Raji (cell line): ENCODE data around the gene RAB36.

ENCODE experiments used
- POLR2A ChIP-seq: IDR thresholded peaks from 2 replicates; pipeline ENCODE4 v1.6.1; 2011; ENCODE audit warnings: low read depth, low read length, control low read depth; ENCODE audit not compliant: insufficient read depth

RAB36 gene

DNA sequence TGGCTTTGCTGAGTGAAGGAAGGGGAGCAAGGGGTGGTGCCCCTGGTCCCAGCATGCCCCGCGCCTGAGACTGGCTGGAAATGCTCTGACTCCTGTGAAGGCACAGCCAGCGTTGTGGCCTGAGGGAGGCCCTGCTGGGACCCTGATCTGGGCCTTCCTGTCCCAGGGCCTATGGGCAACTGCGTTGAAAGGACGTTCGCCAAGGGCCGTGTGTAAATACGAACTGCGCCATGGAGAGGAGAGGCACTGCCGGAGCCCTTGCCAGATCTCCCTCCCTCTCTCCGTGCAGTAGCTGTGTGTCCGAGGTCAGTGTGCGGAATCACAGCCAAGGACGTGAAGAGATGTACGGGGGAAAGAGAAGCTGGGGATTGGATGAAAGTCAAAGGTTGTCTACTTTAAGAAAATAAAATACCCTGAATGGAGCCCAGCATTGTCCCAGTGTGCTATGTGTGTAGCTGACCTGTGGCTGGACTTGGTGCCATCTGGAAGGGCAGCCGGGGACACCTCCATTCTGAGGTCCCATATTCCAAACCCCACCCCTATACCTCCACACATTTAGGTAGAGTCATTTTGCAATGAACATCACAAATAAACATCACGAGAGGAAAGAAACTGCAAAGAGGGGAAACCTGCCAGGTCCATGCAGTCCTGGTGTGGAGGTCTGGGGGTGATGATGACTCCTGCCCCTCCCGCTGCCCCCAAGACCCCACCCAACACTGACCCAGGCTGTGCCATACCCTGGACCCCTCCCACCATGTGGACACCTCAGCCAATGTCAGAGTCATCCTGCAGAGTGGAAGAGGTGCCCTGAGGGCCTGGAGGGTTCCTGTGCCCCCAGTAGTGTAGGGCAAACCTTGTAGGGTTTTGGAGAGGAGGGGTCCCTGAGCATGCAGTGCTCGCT, 20.4 kb upstream of the RAB36 start:
- TF ChIP-seq POLR2A, result no peak

DNA sequence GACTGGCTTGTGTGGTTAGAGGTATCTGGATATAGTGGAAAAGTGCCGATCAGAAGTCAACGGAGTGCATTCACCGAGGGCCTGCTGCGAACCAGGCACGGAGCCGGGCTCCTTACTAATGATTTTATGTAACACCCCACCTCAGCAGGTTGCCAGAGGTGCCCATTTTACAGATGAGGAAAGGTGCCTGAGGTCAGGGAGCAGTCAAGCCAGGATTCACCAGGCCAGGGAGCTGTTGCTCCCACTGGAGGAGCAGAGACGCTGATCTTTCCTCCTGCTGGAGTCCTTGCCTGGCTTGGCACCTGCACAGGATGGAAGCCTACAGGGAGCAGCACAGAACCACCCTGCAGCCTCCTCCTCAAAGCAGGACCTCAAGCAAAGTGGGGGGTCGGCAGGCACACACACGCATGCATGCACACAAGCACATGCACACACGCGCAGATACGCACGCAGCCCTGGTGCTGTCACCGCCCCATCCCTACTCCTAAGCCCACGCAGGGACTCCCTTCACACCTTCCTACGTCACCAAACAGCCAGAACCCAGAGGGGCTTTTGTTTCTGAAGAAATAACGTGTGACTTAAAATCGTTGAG, 19.7 kb upstream of the RAB36 start:
- TF ChIP-seq POLR2A, result no peak

DNA sequence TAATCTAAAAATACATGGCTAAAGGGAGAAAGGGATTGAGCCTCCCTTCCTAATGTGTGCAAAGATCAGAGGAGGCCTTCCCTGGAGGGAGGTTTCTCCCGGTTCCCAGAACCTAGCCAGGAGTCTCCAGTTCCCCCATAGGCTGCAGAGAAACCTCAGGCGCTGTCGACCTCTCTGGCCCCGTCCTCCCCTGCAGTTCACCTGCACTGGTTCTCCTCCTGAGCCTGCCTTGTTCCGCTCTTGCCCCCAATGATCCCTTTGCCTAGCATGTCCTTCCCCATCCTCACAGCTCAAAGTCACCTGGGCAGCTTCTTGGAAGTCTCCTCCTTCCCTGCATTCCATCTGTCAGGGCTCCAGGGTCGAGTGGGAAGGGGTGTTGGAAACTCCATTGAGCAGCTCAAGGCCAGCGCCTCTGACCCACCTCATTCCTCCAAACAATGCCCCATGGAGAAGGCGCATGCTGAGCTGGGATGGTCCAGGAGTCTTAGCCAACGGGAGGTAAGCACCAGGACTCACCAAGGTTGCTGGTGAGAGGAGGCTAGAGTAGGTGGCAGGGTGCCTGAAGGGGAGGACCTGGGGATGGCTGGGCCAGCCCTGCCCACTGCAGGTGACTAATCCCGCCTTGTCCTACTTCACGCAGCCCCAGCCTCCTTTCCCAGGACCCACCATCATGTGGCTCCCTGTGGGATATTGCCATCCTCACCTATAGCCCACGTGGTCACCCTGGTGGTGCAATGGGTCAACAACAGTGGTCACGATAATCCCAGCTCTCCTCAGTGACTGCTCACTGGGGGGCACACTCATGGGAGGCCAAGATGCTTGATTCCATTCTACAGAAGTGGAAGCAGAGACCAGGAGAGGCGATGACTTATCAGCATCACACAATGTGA, 18.9 kb upstream of the RAB36 start:
- no peak for TF ChIP-seq POLR2A

DNA sequence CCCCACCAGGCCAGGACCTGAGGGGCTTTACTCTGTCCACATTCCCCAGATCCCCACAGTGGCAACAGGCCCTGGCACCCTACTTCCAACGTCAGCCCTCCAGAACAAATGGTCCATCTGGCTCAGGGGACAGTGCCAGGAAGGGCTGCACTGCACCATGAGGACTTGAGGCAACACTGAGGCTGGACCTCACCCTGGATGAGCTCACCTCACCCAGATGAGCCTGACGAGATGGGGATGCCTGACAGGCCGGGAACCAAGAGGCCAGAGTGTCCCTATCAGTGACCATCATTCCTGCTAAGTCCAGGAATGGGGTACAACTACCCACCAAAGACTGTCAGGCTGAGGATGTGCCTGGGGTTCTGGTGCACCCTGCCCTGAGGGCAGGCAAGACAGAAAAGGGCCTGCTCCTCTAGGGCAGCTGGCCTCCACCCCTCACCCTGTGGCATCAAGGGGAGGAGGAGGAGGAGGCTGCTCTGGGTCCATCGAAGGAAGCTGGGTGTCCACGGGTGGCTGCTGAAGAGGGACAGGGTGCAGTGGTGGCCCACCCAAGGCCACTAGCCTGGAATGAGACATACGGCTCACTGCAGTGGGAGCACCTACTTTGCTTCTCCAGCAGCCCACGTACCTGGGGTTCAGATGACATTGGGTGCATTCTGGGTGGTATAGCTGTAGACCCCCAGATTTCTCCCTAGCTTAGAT, 18.1 kb upstream of the RAB36 start:
- no peak for TF ChIP-seq POLR2A

DNA sequence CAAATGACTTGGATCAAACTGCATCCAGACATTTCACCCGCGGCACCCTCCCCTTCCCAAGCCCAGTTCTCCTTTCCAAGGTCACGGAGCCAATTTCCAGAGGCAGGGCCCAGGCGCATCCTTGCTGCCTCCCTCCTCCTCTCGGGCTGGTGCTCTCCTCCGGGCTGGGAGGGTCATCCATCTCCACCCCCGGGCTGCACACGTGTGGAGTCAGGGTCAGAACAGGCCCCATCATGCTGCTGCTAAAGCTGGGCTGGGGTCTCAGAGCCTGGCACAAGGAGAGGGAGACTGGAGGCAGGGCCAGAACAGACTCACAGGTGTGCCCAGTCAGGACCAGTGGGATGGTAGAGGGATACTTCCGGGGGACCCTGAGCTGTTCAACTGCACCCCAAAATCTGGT, 17.5 kb upstream of the RAB36 start:
- no peak for TF ChIP-seq POLR2A

DNA sequence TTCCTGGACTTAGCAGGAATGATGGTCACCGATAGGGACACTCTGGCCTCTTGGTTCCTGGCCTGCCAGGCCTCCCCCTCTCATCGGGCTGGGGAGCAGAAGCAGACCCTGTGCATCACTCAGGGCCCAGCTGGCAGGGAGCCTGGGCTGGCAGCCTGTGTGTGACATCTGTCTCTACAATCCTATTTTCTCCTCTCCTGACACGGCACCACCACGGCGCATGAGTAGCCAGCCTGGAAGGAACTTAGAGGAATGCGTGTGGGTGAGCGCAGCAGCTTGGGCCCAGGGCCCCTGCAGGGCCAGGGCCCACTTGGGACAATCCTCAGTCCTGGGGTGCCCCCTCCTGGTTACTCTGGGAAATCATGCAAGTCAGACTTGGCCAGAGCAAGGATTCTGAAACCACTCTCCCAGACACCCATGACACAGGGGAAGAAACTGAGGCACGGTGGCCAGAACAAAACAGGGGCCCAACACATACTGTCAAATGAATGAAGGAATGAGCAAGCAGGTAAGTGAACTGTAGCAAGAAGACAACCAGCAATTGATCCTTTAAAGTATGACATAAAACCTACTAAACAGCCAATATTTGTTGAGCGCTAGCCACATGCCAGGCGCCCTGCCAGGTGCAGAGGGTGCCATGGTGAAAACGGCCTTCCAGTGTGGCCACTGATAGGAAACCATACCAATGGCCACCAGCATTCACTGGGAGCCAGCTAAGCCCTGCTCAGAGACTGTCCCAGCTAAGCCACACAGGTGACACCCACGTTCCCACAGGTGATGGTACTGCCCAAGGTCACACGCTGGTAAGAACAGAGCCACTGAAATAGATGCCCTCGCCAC, 16.8 kb upstream of the RAB36 start:
- no peak for TF ChIP-seq POLR2A

DNA sequence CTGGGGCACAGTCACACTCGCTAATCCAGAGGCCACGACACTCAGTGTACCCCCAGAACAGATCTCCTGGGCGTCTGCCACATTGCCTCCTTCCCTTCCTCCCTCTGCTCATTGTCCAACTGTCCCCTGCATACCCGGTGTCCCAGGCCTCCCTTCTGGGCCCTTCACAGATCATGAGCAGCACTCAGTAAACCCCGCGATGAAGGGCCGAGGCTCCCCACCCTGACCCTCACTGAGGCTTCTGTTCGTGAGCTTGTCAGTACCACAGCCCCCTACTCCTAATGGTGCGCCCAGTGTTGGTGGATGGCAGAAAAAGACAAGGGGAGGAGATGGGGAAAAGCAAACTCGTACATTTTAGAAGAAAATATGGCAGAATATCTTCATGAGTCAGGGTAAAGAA, 16.1 kb upstream of the RAB36 start:
- no peak for TF ChIP-seq POLR2A

DNA sequence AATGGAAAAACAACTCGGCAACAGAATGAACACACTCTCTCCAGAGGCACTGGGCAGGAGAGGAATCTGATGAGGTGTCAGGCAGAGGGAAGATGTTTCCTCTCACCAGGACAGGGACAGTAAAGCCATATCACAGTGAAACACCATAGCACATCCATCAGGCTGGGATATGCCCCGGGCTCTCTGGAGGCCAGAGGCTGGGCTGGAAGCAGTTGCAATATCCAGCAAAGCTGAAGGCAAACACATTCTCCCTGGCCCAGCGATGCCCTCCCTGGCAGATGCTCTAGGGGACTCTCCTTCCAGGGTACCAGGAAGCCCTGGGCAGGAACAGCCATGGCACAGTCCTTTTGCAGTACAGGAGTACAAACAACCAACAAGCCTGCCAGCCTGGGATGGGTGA, 14.6 kb upstream of the RAB36 start:
- no peak for TF ChIP-seq POLR2A

DNA sequence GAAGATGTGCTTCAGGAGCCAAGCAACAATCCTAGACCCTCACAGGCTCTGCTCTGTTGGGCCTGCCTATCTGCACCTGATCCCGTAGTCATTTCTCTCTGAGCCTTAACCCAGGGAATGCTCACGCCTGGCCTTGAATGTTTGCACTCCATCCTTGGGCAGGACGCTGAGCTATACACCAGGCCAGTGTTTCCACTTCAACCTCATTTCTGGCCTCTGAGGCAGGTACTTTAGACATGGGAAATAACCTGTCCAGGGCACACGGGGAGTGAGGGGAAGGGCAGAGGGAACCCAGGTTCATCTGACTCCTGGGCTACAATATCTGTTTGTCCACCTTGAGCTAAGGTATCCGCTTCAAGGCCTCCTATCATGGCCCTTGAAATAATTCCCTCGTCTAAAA, 13.3 kb upstream of the RAB36 start:
- TF ChIP-seq POLR2A, result no peak

DNA sequence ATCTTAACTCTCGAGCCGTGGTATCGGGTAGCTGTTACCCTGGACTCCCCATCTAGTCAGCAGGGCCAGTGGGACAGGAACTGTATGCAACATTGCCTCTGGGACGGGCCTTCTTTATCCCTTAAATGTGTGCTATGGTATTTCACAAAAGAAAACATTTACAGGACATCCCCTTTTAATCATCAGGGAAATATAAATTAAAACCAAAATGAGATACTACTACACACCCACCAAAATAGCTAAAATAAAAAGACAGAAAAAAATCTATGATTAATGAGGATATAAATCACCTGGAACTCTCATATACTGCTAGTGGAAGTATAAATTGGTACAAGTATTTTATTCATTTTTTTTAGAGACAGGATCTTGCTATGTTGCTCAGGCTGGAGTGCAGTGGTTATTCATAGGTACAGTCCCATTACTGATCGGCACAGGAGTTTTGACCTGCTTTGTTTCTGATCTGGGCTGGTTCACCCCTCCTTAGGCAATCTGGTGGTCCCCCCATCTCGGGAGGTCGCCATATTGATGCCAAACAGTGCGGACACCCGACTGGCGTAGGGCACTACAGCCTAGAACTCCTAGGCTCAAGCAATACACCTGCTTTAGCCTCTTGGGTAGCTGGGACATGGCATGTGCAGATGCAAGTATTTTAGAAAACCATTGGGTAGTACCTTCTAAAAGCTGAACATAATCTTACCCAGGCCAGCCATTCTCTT, 12.7 kb upstream of the RAB36 start:
- no peak for TF ChIP-seq POLR2A

DNA sequence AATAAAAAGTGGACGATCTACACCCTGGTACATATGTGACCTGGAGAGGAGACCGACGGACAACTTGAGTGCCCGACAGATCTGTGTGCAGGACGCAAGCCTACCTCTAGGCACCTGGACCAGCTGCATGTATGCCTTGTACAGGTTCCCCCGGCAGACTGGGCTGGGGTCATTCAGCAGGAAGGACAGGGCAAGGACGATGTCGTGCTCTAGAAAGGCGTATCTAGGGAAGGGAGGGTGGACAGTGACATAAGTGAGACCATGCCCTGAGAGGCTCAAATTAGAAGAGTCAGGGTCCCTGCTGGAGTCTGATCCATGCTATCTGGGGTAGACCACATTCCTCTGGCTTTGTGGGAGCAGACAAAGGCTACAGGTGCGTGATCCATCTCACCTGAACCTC, 11.4 kb upstream of the RAB36 start:
- no peak for TF ChIP-seq POLR2A

DNA sequence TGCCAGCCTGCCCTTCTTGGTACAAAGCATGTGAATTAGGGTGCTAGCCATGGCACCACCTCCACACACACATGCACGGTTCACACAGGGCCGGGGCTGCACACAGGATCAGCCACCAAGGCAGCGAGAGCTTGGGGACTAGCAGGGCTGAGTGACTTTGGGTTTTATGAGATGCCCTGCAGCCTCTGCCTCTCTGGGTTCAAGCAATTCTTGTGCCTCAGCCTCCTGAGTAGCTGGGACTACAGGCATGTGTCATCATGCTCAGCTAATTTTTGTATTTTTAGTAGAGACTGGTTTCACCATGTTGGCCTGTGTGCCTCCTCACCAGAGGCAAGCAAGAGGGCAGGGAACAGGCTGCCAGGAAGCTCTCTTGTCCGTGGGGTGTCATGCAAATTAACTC, 8.3 kb upstream of the RAB36 start:
- peak; percentile 20; the same call in 1 of the 2 replicates for TF ChIP-seq POLR2A

DNA sequence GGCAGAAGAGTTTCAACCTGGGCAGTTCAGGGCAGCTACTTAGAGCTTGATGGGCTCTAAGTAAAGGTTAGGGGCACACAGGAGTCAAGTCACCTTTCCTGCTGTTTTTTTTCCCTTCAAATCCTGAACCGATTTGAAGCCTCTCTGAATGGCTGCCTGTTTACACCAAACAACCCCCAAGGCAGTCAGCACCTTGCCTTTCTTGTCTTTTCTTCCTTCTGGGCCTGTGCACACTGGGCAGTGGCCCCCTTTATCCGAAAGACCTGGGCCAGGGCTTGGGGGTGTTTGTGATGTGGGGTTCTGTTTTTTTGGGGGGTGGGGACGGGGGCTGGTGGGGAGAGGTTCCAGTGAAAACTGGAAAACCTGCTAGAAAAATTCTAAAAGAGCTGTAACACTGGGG, 7.8 kb upstream of the RAB36 start:
- no peak for TF ChIP-seq POLR2A
